Activated CD8-positive, alpha-beta memory T cell treated with anti-CD3 and anti-CD28 coated beads for 24 hours (primary cell): ENCODE measurements around the gene BPIFA1.
A peak's percentile ranks its signal among the peaks of the same experiment; 100 is the strongest.

Source experiments
- DNase-seq: peaks from one replicate; pipeline ENCODE4 v3.0.0-alpha.2; 2020

Gene BPIFA1

GRCh38 chr20:33242319-33243100 lies 6.7 kb downstream of the BPIFA1 start:
- no peak for DNase-seq

GRCh38 chr20:33246077-33246476 lies 10.3 kb downstream of the BPIFA1 start:
- DNase-seq, result no peak

DNA sequence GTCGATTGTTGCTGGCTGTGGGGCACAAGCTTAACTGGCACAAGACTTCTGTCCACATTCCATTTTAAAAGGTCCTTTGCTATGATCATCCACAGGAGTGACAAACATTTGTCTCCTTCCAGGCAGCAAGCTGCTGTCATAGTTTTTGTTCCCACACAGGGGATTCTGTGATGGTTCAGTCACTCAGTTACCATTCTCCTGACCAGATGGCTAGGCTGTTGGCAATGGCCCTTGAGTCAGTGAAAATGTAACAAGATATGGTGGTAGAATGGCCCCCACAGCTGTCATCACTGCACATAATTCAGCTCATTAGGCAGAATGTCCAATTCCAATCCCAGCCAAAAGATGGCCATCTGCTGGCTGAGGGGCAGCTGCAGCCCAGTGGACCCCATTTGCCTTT lies 13.7 kb downstream of the BPIFA1 start:
- no peak for DNase-seq

- DNase-seq, result no peak
These were observed 14.9 kb downstream of the BPIFA1 start for GRCh38 chr20:33250666-33251065.

DNA sequence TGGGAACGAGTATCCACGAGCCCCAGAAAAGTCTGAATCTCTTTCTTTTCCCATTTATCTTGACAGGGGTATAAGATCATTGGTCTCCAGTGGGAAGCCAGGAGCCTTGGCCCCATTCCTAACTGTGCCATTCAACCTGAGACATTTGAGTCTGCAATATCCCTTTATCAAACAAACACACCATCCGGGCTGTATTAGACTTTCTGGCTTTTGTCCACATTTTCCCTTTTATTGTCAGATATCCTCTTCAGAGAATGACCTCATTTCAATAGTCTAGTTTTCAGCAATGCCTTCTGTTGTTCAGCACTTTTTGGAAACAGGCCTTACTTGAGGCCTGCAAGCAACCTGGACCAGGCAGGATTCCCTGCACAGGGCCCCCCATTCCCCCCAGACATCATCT lies 15.7 kb downstream of the BPIFA1 start:
- no peak for DNase-seq

GRCh38 chr20:33252460-33252859 lies 16.7 kb downstream of the BPIFA1 start:
- no peak for DNase-seq

DNA sequence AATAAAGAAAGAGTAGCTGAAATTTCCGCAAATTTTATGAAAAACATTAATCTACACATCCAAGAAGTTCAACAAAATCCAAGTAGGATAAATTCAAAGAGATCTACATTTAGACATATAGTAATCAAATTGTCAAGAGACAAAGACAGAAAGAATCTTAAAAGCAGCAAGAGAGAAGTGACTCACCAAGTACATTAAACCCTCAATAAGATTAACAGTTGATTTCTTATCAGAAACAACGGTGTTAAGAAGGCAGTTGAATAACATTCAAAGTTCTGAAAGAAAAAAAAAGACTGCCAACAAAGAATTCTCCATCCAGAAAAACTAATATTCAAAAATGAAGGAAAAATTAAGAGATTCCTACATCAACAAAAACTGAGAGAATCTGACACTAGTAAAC lies 19.2 kb downstream of the BPIFA1 start:
- DNase-seq, result no peak

- no peak for DNase-seq
These were observed 21.4 kb downstream of the BPIFA1 start for GRCh38 chr20:33257237-33257636.

- no peak for DNase-seq
These were observed 23.6 kb downstream of the BPIFA1 start for GRCh38 chr20:33259371-33259770.

- no peak for DNase-seq
These were observed 25.7 kb downstream of the BPIFA1 start for GRCh38 chr20:33261465-33261864.

GRCh38 chr20:33262658-33263065 lies 26.9 kb downstream of the BPIFA1 start:
- DNase-seq, result no peak

- no peak for DNase-seq
These were observed 28.0 kb downstream of the BPIFA1 start for GRCh38 chr20:33263784-33264183.

DNA sequence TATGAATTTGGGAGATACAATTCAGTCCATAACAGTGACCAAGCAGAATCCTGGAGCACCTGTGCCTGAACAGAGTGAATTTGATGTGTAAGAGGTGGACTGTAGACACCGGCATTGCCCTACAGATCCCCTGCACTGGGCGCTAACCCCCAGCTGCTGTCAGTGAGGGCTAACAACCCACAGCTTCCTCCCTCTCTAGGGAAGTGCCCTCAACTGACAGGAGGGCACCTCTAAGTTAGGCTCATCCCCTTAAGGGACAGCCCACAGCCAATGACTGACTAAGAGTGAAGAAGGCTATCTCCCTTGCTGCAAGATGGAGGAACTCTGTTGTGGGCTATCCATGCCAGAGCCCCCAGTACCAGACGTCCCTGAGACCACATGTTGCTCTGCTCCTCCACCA lies 31.9 kb downstream of the BPIFA1 start:
- no peak for DNase-seq

- peak; percentile 19 for DNase-seq
These were observed 36.5 kb downstream of the BPIFA1 start for GRCh38 chr20:33272155-33272873.

DNA sequence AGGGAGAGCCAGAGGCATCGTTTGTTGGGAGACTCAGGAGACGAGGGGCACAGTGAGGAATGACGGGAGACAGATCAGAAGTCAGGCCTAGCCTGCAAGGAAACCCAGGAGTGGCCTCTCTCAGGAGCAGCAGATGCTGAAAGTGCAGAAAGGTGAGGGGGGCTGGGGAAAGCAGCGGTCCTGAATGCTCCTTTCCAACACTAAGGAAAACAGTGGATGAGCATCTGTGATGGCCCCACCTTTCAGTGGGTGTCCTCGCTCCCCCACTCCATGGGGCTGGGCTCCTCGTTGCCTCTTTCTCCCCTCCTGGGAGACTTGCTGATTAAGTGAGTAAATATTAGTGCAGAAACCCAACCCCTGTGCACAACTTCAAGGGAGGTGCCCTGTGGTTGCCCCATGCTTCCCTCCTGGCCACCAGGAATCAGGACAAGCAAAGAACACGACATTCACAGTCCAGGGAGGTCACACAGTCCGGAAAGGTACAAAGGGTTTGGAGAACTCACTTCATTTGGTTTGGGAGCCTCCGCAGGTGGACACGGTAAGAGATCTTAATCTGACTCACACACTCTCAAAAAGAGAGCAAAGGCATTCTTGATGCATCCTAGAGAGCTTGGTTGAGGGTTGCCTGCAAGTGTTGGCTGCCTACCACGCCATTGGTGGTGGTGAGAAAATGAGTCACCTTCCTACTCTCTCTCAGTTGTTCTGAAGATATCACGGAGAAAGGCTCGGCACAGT lies 37.5 kb downstream of the BPIFA1 start:
- DNase-seq, result peak; percentile 52

DNA sequence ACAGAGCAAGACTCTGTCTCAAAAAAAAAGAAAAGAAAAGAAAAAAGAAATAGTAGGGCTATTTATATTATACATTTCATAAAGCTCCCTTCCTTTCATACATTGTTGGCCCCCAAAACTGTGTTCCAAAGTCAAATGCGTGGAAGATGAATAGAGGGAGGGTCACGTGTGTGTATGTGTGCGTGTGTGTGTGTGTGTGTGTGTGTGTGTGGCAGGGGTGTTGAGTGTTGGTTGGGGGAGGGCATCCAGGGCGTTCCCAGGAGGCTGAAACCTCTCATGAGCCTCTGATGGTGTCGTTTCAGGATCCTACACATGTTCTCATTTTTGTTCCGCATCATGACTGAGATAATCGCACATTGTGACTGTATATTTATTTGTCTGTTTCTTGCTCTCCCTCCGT lies 39.4 kb downstream of the BPIFA1 start:
- no peak for DNase-seq

- DNase-seq, result no peak
These were observed 40.1 kb downstream of the BPIFA1 start for GRCh38 chr20:33275871-33276270.

- peak; percentile 47 for DNase-seq
These were observed 40.7 kb downstream of the BPIFA1 start for GRCh38 chr20:33276303-33277113.

DNA sequence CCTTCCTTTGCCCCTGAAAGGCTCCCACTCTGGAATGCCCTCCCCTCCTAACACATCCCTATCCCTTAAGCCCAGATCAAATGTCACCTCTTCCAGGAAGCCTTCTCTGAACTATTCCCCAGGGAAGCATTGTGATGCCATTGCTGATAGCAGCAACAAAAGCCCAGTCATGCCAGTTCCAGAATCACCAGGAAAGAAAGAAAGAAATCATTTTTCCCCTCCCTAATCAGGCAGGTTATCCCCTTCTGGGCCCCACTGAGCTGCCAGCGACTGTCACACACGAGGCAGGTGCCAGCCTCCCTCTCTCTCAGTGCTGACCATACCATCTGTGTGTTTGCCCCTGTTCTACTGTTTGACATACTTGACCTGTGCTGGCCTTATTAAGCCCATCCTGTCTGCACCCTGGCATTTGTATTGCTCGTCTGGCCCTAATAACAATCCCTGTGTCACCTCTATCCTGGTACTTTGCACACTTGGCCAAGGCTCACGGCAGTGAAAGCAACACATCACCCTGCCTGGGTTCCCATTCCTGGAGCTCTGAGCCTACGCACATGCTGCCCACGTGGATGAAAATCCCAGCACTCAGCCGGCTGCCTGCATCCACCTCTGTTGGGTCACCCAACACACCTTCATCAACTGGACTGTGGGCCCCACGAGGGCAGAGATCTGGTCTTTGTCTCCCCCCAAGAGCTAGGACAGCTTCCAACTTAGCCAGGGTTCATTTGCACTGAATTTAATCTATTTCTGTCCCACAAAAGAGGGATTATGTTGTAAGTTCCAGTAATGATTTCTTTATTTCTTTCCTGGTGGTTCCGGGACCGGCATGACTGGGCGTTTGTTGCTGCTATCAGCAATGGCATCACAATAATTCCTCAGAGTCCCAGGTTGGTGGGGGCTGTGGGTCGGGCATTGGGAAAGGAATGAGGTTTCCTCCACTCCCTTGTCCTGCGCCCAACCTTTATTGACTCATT lies 42.0 kb downstream of the BPIFA1 start:
- DNase-seq, result peak; percentile 11

DNA sequence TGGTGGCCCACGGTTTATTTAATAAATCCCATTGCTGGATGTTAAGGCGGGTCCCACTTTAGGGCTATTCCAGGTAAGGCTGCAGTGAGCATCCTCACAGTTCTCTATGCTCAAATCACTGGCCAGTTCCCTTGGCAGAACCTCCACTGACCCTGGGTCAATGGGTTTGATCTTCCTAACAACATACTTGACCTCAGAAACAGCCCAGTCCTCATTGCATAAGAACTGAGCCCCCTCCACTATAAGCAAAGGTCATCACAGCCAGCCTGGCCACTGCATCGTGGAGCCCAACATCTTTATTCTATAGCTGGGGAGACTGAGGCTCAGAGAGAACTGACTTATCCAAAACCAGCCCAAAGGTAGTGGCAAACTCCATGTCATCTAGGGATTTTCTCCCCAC lies 42.9 kb downstream of the BPIFA1 start:
- peak; percentile 3 for DNase-seq

- DNase-seq, result peak; percentile 28
These were observed 43.6 kb downstream of the BPIFA1 start for GRCh38 chr20:33279261-33279910.
